Neural cell (in vitro differentiated cells): Measurements from ENCODE around the gene PCSK9. TPM values are rescaled to one million over a fixed set of nuclear protein-coding genes. Genes with fewer than 3 reads are reported as not detected.

ENCODE experiments used
- H2AFZ ChIP-seq: fragments of 200-600, 300-800 bp; sonication (generic), shearing (Covaris generic); 2 replicates; pipeline ENCODE4 v1.6.0; 2014; ENCODE audit warnings: low read depth, mild to moderate bottlenecking, antibody characterized with exemption, low read length, moderate library complexity
- H3F3A ChIP-seq: fragments of 200-600 bp; shearing (Covaris generic); 2 replicates; pipeline ENCODE4 v1.6.1; 2016; ENCODE audit warnings: mild to moderate bottlenecking, moderate library complexity, mixed read lengths, antibody characterized with exemption, low read length; ENCODE audit not compliant: insufficient read depth, poor library complexity, severe bottlenecking
- H3K27ac ChIP-seq: fragments of 200-600, 300-800 bp; sonication (generic), shearing (Covaris generic); 2 replicates; pipeline ENCODE4 v1.5.1; 2014; ENCODE audit warnings: mild to moderate bottlenecking, low read length, moderate library complexity
- H3K27me3 ChIP-seq: fragments of 300-800, 200-600 bp; sonication (generic), shearing (Covaris generic); 2 replicates; pipeline ENCODE4 v1.6.0; 2014; ENCODE audit warnings: mild to moderate bottlenecking, low read depth, low read length, moderate library complexity; ENCODE audit not compliant: insufficient read depth
- H3K36me3 ChIP-seq: fragments of 300-800, 200-600 bp; sonication (generic), shearing (Covaris generic); 2 replicates; pipeline ENCODE4 v1.5.1; 2014; ENCODE audit warnings: mild to moderate bottlenecking, antibody characterized with exemption, low read length, moderate library complexity; ENCODE audit not compliant: insufficient read depth
- H3K4me2 ChIP-seq: fragments of 300-800, 200-600 bp; sonication (generic), shearing (Covaris generic); 2 replicates; pipeline ENCODE4 v1.6.0; 2014; ENCODE audit warnings: mild to moderate bottlenecking, low read length
- H3K4me3 ChIP-seq: fragments of 300-800, 200-600 bp; sonication (generic), shearing (Covaris generic); 2 replicates; pipeline ENCODE4 v1.5.1; 2014; ENCODE audit warnings: mild to moderate bottlenecking, low read length, moderate library complexity
- H3K79me2 ChIP-seq: fragments of 200-600 bp; shearing (Covaris generic); replicated peaks from 2 replicates; pipeline ENCODE4 v1.6.0; 2014; ENCODE audit warnings: mild to moderate bottlenecking, low read length, moderate library complexity; ENCODE audit not compliant: insufficient read depth
- H3K9ac ChIP-seq: fragments of 300-800, 200-600 bp; sonication (generic), shearing (Covaris generic); 2 replicates; pipeline ENCODE4 v1.6.1; 2016; ENCODE audit warnings: mild to moderate bottlenecking, low read length, mixed read lengths
- H3K9me2 ChIP-seq: fragments of 200-600 bp; shearing (Covaris generic); 2 replicates; pipeline ENCODE4 v1.6.1; 2016; ENCODE audit warnings: mild to moderate bottlenecking, low read length, mixed read lengths; ENCODE audit not compliant: insufficient read depth
- H3K9me3 ChIP-seq: fragments of 200-600, 300-800 bp; sonication (generic), shearing (Covaris generic); 2 replicates; pipeline ENCODE4 v1.6.1; 2016; ENCODE audit warnings: mild to moderate bottlenecking, mixed run types, low read length, moderate library complexity, mixed read lengths
- H4K20me1 ChIP-seq: fragments of 200-600 bp; shearing (Covaris generic); 2 replicates; pipeline ENCODE4 v1.6.1; 2016; ENCODE audit warnings: mild to moderate bottlenecking, mixed run types; ENCODE audit not compliant: insufficient read depth
- EP300 ChIP-seq: fragments of 450-650 bp; conservative IDR thresholded peaks from 2 replicates; pipeline ENCODE4 v1.6.1; 2014; ENCODE audit warnings: antibody characterized with exemption, mild to moderate bottlenecking, moderate library complexity; ENCODE audit not compliant: poor library complexity, severe bottlenecking
- EZH2 ChIP-seq: fragments of 200-600, 300-800 bp; shearing (Covaris generic), sonication (generic); IDR thresholded peaks from 2 replicates; pipeline ENCODE4 v1.6.1; 2014; ENCODE audit warnings: antibody characterized with exemption, low read length, borderline replicate concordance, mild to moderate bottlenecking; ENCODE audit not compliant: insufficient read depth, poor library complexity, severe bottlenecking
- MXI1 ChIP-seq: fragments of 450-650 bp; conservative IDR thresholded peaks from 2 replicates; pipeline ENCODE4 v1.6.1; 2014; ENCODE audit warnings: antibody characterized with exemption, mild to moderate bottlenecking; ENCODE audit not compliant: poor library complexity, severe bottlenecking
- POLR2AphosphoS5 ChIP-seq: IDR thresholded peaks from 2 replicates; pipeline ENCODE4 v1.6.1; 2012
- RAD21 ChIP-seq: fragments of 450-650 bp; conservative IDR thresholded peaks from 2 replicates; pipeline ENCODE4 v1.6.1; 2014; ENCODE audit warnings: antibody characterized with exemption, mild to moderate bottlenecking, moderate library complexity
- SMC3 ChIP-seq: fragments of 450-650 bp; conservative IDR thresholded peaks from 2 replicates; pipeline ENCODE4 v1.6.1; 2014; ENCODE audit warnings: antibody characterized with exemption, mild to moderate bottlenecking, moderate library complexity; ENCODE audit not compliant: poor library complexity
- TAF1 ChIP-seq: IDR thresholded peaks from 2 replicates; pipeline ENCODE4 v1.6.1; 2012; ENCODE audit warnings: low read depth
- polyA plus RNA-seq: library from polyadenylated mRNA; depleted of rRNA; stranded (reverse); fragments of >200 nt; gene quantifications from 2 replicates; pipeline ENCODE4 v1.2.3, GENCODE V29; 2014
- TF ChIP-seq, protein P1 (sequence below): IDR thresholded peaks from 2 replicates; pipeline ENCODE4 v1.6.1; 2012; ENCODE audit warnings: borderline replicate concordance
- TF ChIP-seq, protein P2 (sequence below): fragments of 450-650 bp; IDR thresholded peaks from 2 replicates; pipeline ENCODE4 v1.5.1; 2014; ENCODE audit warnings: antibody characterized with exemption, mild to moderate bottlenecking, moderate library complexity; ENCODE audit not compliant: poor library complexity, severe bottlenecking

Gene PCSK9
- polyA plus RNA-seq, 1 donor from 2014 or later = not detected

DNA sequence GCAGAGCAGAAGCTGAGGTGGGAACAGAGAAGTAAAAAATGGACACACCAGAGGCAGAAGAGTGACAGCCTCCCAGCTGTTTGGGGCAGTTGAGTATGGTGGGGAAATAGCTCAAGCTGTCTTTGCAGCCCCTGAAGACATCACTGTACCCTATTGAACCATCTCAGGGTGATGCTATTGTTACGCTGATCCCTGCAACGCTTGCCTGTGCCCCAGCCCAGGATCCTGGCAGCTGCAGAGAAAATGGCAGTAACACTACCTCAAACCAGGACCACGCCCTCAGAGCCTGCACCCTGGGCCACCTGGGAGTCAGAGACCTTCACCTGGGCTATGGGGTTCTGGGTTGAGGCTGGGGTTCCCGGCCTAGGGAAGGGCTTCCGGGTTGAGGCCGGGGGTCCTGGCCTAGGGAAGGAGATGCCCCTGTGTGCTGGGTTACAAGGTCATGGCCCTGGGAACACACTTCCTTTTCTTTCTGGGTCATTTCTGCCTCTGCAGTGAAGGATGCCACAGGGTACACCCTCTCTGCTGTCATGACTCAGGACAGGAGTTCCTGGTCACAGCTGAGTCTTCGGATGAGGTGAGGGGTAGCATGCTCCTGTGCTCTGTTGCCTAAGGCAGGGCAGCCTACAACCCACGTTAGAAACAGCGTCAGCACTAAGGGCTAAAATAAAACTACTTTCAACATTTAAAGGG, 29.0 kb upstream of the PCSK9 start:
- no peak overlapping the region for H3K27ac ChIP-seq
- H3K9me3 ChIP-seq = no peaks in the 10 kb centered on the region
- no peaks in the 10 kb centered on the region for H3K36me3 ChIP-seq
- no peak overlapping the region for H3K4me2 ChIP-seq
- no peaks in the 10 kb centered on the region for H3F3A ChIP-seq
- no peaks in the 10 kb centered on the region for H3K79me2 ChIP-seq
- H3K9ac ChIP-seq = no peak overlapping the region
- H2AFZ ChIP-seq = no peak overlapping the region
- TF ChIP-seq, protein P1, sequence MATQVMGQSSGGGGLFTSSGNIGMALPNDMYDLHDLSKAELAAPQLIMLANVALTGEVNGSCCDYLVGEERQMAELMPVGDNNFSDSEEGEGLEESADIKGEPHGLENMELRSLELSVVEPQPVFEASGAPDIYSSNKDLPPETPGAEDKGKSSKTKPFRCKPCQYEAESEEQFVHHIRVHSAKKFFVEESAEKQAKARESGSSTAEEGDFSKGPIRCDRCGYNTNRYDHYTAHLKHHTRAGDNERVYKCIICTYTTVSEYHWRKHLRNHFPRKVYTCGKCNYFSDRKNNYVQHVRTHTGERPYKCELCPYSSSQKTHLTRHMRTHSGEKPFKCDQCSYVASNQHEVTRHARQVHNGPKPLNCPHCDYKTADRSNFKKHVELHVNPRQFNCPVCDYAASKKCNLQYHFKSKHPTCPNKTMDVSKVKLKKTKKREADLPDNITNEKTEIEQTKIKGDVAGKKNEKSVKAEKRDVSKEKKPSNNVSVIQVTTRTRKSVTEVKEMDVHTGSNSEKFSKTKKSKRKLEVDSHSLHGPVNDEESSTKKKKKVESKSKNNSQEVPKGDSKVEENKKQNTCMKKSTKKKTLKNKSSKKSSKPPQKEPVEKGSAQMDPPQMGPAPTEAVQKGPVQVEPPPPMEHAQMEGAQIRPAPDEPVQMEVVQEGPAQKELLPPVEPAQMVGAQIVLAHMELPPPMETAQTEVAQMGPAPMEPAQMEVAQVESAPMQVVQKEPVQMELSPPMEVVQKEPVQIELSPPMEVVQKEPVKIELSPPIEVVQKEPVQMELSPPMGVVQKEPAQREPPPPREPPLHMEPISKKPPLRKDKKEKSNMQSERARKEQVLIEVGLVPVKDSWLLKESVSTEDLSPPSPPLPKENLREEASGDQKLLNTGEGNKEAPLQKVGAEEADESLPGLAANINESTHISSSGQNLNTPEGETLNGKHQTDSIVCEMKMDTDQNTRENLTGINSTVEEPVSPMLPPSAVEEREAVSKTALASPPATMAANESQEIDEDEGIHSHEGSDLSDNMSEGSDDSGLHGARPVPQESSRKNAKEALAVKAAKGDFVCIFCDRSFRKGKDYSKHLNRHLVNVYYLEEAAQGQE = no peak
- TF ChIP-seq POLR2AphosphoS5 (no peak), SMC3 (no peak), EZH2 (no peak), EP300 (no peak), RAD21 (no peak), TAF1 (no peak)
- TF ChIP-seq, protein P2, sequence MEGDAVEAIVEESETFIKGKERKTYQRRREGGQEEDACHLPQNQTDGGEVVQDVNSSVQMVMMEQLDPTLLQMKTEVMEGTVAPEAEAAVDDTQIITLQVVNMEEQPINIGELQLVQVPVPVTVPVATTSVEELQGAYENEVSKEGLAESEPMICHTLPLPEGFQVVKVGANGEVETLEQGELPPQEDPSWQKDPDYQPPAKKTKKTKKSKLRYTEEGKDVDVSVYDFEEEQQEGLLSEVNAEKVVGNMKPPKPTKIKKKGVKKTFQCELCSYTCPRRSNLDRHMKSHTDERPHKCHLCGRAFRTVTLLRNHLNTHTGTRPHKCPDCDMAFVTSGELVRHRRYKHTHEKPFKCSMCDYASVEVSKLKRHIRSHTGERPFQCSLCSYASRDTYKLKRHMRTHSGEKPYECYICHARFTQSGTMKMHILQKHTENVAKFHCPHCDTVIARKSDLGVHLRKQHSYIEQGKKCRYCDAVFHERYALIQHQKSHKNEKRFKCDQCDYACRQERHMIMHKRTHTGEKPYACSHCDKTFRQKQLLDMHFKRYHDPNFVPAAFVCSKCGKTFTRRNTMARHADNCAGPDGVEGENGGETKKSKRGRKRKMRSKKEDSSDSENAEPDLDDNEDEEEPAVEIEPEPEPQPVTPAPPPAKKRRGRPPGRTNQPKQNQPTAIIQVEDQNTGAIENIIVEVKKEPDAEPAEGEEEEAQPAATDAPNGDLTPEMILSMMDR = no peak
- no peaks in the 10 kb centered on the region for H3K9me2 ChIP-seq
- H3K27me3 ChIP-seq = no peaks in the 10 kb centered on the region
- H3K4me3 ChIP-seq = no peak overlapping the region
- H4K20me1 ChIP-seq = no peaks in the 10 kb centered on the region

DNA sequence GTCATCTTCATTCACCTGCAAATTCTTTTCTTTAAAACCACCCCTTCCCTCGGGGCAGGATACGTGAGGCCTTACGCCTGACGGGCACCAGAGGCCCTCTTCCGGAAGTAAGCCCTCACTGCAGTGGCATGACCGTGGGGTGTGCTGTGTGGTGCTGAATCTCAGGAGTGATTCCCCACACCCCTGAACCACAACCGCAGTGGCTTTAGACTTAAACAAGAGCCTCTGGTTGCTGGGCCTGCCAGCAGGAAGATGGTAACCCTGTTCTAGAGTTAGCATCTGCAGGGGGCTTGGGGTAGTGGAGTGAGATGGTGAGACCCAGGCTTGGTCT, 28.5 kb upstream of the PCSK9 start:
- H3K36me3 ChIP-seq = no peaks in the 10 kb centered on the region
- no peaks in the 10 kb centered on the region for H4K20me1 ChIP-seq
- no peaks in the 10 kb centered on the region for H3K79me2 ChIP-seq
- H3F3A ChIP-seq = no peaks in the 10 kb centered on the region
- H3K27me3 ChIP-seq = no peaks in the 10 kb centered on the region
- H3K4me2 ChIP-seq = no peak overlapping the region
- no peaks in the 10 kb centered on the region for H3K9me3 ChIP-seq
- no peak overlapping the region for H3K27ac ChIP-seq
- no peak overlapping the region for H2AFZ ChIP-seq
- H3K4me3 ChIP-seq = no peak overlapping the region
- TF ChIP-seq EP300 = no peak
- no peak for TF ChIP-seq EZH2
- no peak for TF ChIP-seq POLR2AphosphoS5
- TF ChIP-seq, protein P2 = no peak
- no peak for TF ChIP-seq RAD21
- no peak for TF ChIP-seq MXI1
- TF ChIP-seq, protein P1 = no peak
- TF ChIP-seq TAF1 = no peak
- no peak for TF ChIP-seq SMC3
- H3K9me2 ChIP-seq = no peaks in the 10 kb centered on the region
- H3K9ac ChIP-seq = no peak overlapping the region
